ENCODE data around the gene EGFL7. TPM values are rescaled to one million over a fixed set of nuclear protein-coding genes. Genes with fewer than 3 reads are reported as not detected.

EGFL7 gene
- total RNA-seq, 1 experiment from 2014 or later = 79.5 TPM

GRCh38 chr9:136665111-136665703, 2.5 kb downstream of the EGFL7 start:
- H3K27me3 ChIP-seq (replicated peaks; ENCODE audit: insufficient read depth, low read depth, low read length, poor library complexity) = no peaks in the 10 kb centered on the region
- peak; percentile 69 for DNase-seq (ENCODE audit: low spot score)
- POLR2A ChIA-PET (ENCODE audit: low non-redundant PET) = no interaction called here
- peak; percentile 33; the same call in 1 of the 2 replicates for TF ChIP-seq CTCF (conservative IDR thresholded peaks at IDR 0.05; ENCODE audit: low read depth, low read length)
- TF ChIP-seq EZH2 (IDR thresholded peaks at IDR 0.05; ENCODE audit: borderline replicate concordance, low read depth, low read length, poor library complexity, severe bottlenecking) = no peak
- H3K4me3 ChIP-seq (ENCODE audit: low read depth, low read length, poor library complexity, severe bottlenecking) = peak overlapping the region; percentile 58
- no peak overlapping the region for H3K27ac ChIP-seq (ENCODE audit: low read depth, low read length, poor library complexity, severe bottlenecking)
- CTCF ChIA-PET = interaction anchor here (0.7 kb wide), 1 partner anchor 118 kb away, joined by 3 read pairs; no protein-coding TSS in a partner anchor
- H3K9me3 ChIP-seq (ENCODE audit: low read depth, low read length, poor library complexity, severe bottlenecking) = no peaks in the 10 kb centered on the region
- peaks cover 32% of the 10 kb centered on the region for H3K4me1 ChIP-seq (ENCODE audit: insufficient read depth, low read length, poor library complexity, severe bottlenecking)
- intact Hi-C loops (cut with micrococcal nuclease; ENCODE audit: unreplicated experiment) = no loop called here
- H3K36me3 ChIP-seq (ENCODE audit: insufficient read depth, low read length, poor library complexity, severe bottlenecking) = peaks cover 2% of the 10 kb centered on the region
- no TSS peak for BruUV-seq (replicated peaks)

GRCh38 chr9:136665704-136666371, 3.1 kb downstream of the EGFL7 start:
- POLR2A ChIA-PET (ENCODE audit: low non-redundant PET) = no interaction called here
- CTCF ChIA-PET = no interaction called here
- DNase-seq (ENCODE audit: low spot score) = peak; percentile 54
- H3K27ac ChIP-seq (ENCODE audit: low read depth, low read length, poor library complexity, severe bottlenecking) = peak overlapping the region; percentile 60
- H3K9me3 ChIP-seq (ENCODE audit: low read depth, low read length, poor library complexity, severe bottlenecking) = no peaks in the 10 kb centered on the region
- no peaks in the 10 kb centered on the region for H3K27me3 ChIP-seq (replicated peaks; ENCODE audit: insufficient read depth, low read depth, low read length, poor library complexity)
- H3K4me1 ChIP-seq (ENCODE audit: insufficient read depth, low read length, poor library complexity, severe bottlenecking) = peaks cover 32% of the 10 kb centered on the region
- no peak for TF ChIP-seq CTCF (conservative IDR thresholded peaks at IDR 0.05; ENCODE audit: low read depth, low read length)
- TF ChIP-seq EZH2 (IDR thresholded peaks at IDR 0.05; ENCODE audit: borderline replicate concordance, low read depth, low read length, poor library complexity, severe bottlenecking) = no peak
- H3K4me3 ChIP-seq (ENCODE audit: low read depth, low read length, poor library complexity, severe bottlenecking) = peak overlapping the region; percentile 58
- intact Hi-C loops (cut with micrococcal nuclease; ENCODE audit: unreplicated experiment) = no loop called here
- BruUV-seq (replicated peaks) = no TSS peak
- H3K36me3 ChIP-seq (ENCODE audit: insufficient read depth, low read length, poor library complexity, severe bottlenecking) = peaks cover 5% of the 10 kb centered on the region

- Histone ChIP-seq H3K9me3 (ENCODE audit: low read depth, low read length, poor library complexity, severe bottlenecking) (no peaks in the 10 kb centered on the region), H3K27ac (ENCODE audit: low read depth, low read length, poor library complexity, severe bottlenecking) (peak overlapping the region; percentile 60), H3K27me3 (replicated peaks; ENCODE audit: insufficient read depth, low read depth, low read length, poor library complexity) (no peaks in the 10 kb centered on the region), H3K4me1 (ENCODE audit: insufficient read depth, low read length, poor library complexity, severe bottlenecking) (peaks cover 32% of the 10 kb centered on the region), H3K36me3 (ENCODE audit: insufficient read depth, low read length, poor library complexity, severe bottlenecking) (peaks cover 5% of the 10 kb centered on the region), H3K4me3 (ENCODE audit: low read depth, low read length, poor library complexity, severe bottlenecking) (peak overlapping the region; percentile 58)
- CTCF ChIA-PET = no interaction called here
- no peak for DNase-seq (ENCODE audit: low spot score)
- TF ChIP-seq EZH2 (IDR thresholded peaks at IDR 0.05; ENCODE audit: borderline replicate concordance, low read depth, low read length, poor library complexity, severe bottlenecking) = no peak
- TF ChIP-seq CTCF (conservative IDR thresholded peaks at IDR 0.05; ENCODE audit: low read depth, low read length) = no peak
- POLR2A ChIA-PET (ENCODE audit: low non-redundant PET) = no interaction called here
- intact Hi-C loops (cut with micrococcal nuclease; ENCODE audit: unreplicated experiment) = no loop called here
- no TSS peak for BruUV-seq (replicated peaks)
These were observed 3.9 kb downstream of the EGFL7 start for GRCh38 chr9:136666372-136667213.
